GM21390 (cell line): ENCODE data around the gene BRMS1L.
"Not testable (repeated sequence)": the region's sequence is repeated elsewhere in the genome, so short reads cannot be mapped to it uniquely, and the experiment has no call there.

Source experiments
- ATAC-seq: cut with Tn5 transposase; IDR thresholded peaks from one replicate; pipeline ENCODE4 v1.9.1; 2021; ENCODE audit not compliant: unreplicated experiment

Gene BRMS1L

DNA sequence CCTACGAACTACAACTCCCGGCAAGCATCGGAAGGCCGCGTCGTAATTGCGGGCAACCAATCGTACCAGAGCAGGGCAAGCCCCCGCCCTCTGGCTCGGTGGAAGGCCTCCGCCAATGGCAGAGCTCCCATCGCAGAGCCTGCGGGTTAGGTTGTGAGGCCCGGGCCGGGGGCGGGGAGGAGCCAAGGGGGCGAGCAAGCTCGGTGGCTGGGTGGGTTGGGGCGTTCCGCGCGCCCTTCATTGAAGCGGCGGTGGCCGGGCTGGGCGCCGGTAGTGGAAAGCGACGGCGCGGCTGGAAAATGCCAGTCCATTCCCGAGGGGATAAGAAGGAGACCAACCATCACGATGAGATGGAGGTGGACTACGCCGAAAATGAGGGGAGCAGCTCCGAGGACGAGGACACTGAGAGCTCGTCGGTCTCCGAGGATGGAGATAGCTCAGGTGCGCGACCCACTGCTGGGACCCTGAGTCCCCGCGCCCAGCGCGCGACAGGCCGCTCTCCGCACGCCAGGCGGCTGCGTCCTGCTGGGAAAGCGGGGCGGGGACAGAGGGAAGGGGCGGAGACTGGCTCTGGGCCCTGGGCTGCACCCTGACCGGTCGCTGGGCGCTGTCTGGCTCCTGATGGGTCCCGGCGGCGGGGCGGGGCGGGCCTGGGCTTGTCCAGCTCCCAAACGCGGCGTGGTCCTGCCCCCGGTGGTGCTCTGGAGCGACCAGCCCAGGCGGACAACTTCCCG, at the start of gene BRMS1L:
TSS of gene BRMS1L (plus strand) at position 121 of the 734 bp plus-strand sequence. CDS start at position 300, 179 bp downstream.
- ATAC-seq = peak; percentile 93

DNA sequence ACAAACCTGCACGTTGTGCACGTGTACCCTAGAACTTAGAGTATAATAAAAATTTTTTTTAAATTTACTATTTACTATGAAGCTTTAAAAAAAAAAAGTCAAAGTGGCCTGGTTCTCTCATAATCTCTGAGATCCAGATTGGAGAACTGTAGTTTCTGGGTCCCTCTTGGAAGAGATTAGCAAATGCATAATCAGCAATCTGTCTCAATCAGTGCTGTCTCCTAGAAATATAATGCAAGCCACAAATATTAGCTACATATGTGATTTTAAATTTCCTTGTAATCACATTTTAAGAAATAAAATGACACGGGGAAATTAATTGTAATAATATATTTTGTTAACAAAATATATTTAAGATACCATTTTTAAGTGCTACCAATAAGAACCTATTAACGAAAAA, 49.3 kb upstream of the BRMS1L start:
- ATAC-seq = no peak

GRCh38 chr14:35777550-35777949, 48.6 kb upstream of the BRMS1L start:
- ATAC-seq = not testable (repeated sequence)

DNA sequence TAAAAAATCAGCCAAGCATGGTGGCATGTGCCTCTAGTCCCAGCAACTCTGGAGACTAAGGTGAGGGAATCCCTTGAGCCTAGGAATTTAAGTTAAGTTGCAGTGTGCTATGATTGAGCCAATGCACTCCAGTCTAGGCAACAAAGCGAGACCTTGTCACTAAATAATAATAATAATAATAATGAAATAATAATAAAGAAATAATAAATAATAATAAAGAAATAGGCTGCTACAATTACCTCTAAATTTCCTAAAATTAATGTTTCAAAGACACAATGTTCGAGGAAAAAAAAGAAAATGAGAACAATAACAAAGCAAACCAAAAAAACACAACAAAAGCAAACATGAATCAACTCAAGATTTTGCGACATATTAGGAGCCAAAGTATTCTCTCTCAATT, 46.8 kb upstream of the BRMS1L start:
- no peak for ATAC-seq

DNA sequence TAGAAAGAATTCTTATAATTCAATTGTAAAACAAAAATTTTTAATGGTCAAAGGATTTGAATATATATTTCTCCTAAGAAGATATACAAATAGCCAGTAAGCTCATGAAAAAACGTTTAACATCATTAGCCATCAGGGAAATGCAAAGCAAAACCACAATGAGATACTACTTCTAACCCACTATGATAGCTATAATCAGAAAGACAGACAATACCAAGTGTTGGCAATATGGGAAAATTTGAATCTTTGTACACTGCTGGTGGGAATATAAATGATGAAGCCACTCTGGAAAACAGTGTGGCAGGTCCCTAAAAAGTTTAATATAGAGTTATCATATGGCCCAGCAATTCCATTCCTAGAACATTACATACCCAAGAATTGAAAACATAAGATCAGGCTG, 42.4 kb upstream of the BRMS1L start:
- ATAC-seq = no peak

GRCh38 chr14:35786856-35787255, 39.3 kb upstream of the BRMS1L start:
- ATAC-seq = no peak

GRCh38 chr14:35789651-35790050, 36.5 kb upstream of the BRMS1L start:
- no peak for ATAC-seq

- no peak for ATAC-seq
Observed at GRCh38 chr14:35797796-35798195, 28.3 kb upstream of the BRMS1L start.

DNA sequence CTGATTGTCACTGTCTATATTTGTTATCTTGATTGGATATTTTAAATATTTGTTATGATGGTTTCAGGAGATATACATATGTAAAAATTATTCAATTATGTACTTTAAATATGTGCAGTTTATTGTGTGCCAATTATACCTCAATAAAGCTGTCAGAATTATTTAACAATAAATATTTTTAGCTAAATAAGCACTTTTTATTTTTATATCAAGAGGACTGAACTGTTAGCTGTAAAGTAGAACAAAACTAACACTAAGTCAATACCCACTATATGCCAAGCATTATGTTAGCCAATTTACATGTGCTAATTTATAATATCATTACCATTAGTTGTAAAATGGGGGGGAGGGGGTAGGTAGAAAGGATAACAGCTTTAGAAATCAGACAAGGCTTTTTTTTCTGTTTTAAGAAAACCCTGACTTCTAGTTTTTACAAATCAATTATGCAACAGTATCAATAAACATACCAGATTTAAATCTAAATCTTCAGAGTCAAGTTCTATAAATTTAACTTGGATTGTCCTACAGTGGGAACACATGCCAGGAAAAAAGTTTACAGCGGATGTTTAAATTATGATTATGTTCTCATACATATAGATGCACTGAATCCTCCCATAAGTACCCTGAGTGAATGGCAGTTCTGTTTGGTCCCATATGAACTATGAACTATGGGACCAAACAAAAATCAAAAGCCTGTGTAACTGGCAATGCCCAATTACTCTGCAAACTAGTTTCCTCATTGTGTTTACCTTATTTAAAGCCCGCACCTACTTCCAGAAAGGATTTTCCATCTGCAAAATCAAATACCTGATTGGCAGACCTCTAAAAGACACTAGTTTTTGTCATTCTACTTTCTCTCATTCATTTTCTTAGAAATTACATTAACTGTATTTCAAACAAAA, 19.9 kb upstream of the BRMS1L start:
- no peak for ATAC-seq

GRCh38 chr14:35807131-35807961, 18.8 kb upstream of the BRMS1L start:
- no peak for ATAC-seq

GRCh38 chr14:35808076-35808637, 18.0 kb upstream of the BRMS1L start:
- ATAC-seq = no peak

DNA sequence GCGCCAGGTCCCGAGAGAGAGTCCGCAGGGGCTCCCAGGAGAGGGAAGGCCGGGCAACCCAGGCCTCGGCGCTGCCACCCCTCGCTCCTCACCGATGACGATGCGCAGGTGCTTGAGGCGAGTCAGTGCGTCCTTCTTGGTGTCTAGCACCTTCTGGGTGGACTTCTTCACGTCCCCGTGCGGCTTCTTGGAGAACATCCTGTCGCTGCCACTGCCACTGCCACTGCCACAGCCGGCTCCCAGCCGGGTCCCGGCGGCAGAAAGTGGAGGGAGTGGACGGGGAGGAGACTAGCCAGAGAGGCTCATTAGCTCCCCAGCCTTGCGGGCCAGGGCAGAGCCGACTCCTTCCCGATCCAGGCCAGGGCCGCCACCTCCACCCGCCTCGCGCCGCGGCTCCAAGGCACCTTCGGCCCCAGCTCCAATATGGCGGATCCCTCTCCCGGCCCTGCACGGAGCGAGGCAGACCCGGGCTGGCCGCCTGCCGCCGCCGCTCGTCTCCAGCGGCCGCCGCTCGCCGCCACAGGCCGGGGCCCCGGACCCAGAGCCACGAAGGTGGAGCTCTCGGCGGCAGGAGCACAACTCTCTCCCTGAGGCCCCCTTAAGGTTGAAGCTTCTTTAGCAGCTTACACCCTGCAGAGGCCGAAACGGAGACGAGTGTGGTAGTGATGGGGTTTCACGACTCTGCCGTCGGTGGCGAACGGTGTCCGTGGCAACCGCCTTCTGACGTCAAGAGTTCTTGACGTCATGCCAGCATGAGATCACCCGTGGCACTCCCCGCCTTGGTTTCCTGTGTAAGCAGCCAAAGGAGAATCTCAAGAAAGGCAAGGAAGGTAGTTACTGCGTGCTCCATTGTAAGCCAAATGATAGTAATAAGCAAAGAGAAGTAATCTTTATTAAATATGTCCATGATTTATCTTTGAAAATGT, 17.2 kb upstream of the BRMS1L start, which contains the start of gene RALGAPA1:
TSS of gene RALGAPA1 (minus strand) at position 658 of the 926 bp plus-strand sequence. CDS start at position 198, 460 bp downstream.
- ATAC-seq = peak; percentile 95

DNA sequence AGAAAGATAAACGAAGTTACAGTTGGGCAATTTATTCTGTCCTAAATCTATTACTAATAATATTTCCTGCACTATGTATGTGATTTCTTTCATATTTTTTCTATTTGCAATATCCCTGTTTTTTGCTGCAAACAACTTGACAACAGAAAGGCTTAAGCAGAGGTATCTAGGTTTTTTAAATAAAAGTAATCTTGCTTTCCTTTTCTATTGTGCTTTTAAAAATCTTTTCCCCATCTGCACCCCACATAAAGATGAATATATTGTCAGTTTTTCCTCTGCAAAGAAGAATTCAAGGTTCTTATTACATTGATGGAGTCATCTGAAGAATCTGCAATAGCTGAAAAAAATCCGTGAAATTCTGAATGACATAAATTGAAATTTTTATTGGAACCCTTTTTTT, 16.5 kb upstream of the BRMS1L start:
- no peak for ATAC-seq

- no peak for ATAC-seq
Observed at GRCh38 chr14:35810963-35811362, 15.2 kb upstream of the BRMS1L start.

DNA sequence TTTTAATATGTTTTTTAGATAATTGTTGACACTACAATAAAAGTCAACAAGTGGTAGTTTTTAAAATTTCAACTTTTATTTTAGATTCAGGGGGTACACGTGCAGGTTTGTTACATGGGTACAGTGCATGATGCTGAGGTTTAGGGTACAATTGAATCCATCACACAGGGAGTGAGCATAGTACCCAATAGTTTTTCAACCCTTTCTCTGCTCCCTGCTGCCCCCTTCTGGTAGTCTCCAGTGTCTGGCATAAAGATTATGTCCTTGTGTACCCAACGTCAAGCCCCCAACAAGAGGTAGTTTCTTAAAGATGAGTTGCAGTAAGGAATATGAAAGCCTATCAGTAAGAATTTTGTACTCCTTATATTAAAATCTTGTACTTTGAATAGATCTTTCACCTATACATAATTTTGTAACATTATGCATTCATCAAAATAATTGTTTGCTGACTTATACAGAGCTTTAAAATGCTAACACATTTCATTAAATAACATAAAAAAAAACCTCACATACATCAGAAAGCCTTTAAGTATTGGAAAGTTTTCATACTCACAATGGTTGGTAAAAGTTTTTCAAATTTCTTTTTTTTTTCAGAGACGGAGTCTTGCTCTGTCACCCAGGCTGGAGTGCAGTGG, 11.7 kb upstream of the BRMS1L start:
- no peak for ATAC-seq

GRCh38 chr14:35818346-35819115, 7.6 kb upstream of the BRMS1L start:
- ATAC-seq = no peak

- ATAC-seq = no peak
Observed at GRCh38 chr14:35819591-35820540, 6.3 kb upstream of the BRMS1L start.
